ENCODE results near the gene CBX1. TPM values are rescaled to one million over a fixed set of nuclear protein-coding genes. Genes with fewer than 3 reads are reported as not detected.
A peak's percentile ranks its signal among the peaks of the same experiment; 100 is the strongest.

Gene CBX1
- total and polyA plus RNA-seq, 10 of the 15 experiments (the other 5 are each of a cell fraction or from before 2014, with no cell fraction given): 11.8 to 99.2 (median 43.5) TPM

DNA sequence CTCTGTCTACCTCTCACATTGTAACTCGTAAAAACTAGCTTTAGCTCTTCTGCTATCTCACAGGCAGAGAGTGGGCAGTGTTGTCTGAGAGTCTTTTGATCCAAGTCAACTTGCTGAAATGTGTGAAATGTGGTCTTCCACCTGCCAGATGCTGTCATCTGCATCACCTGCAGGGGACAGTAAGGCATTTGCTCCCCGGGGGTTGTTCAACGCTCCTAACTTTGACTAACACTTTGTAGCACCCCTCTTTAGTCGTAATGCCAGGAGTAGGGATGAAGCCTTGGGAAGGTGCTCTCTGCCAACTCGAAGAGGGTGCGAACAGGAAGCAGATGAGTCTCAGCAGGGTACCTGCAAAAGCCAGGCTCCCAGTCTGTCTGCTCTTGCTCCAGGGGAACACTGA, 42.4 kb upstream of the CBX1 start:
- Histone ChIP-seq H3K27ac (ENCODE audit: control insufficient read depth, insufficient read depth) (no peak overlapping the region), H3K9me3 (replicated peaks; ENCODE audit: control insufficient read depth, insufficient read depth, low read length) (no peaks in the 10 kb centered on the region), H3K79me2 (ENCODE audit: control insufficient read depth, insufficient read depth, low read length) (no peaks in the 10 kb centered on the region), H3K4me3 (no peak overlapping the region), H3K9ac (ENCODE audit: control insufficient read depth, insufficient read depth, low read length) (no peak overlapping the region), H2AFZ (ENCODE audit: control insufficient read depth, low read depth, low read length) (no peak overlapping the region), H3K4me1 (ENCODE audit: control insufficient read depth, insufficient read depth, low read length) (peaks cover 24% of the 10 kb centered on the region), H4K20me1 (ENCODE audit: control insufficient read depth, insufficient read depth) (no peaks in the 10 kb centered on the region), H3K27me3 (replicated peaks in 1 of 2; ENCODE audit: control insufficient read depth in 2 of 2, insufficient read depth in 2 of 2, low read length in 1 of 2) (no peaks in the 10 kb centered on the region), H3K36me3 (ENCODE audit: control insufficient read depth in 2 of 2, insufficient read depth in 2 of 2, low read length in 1 of 2) (peaks cover 0 to 4% of the 10 kb centered on the region in 2 experiments; a peak in 2 of 4 replicates), H3K4me2 (ENCODE audit: control insufficient read depth, insufficient read depth) (peak overlapping the region; percentile 28; the same call in 1 of the 2 replicates)
- peak; percentile 16; the same call in 2 of the 3 replicates for ATAC-seq
- POLR2A ChIA-PET: interaction anchor here (0.7 to 1.1 kb wide), 3 partner anchors 21 to 41 kb away, joined by 3 to 5 read pairs (median 4); no protein-coding TSS in a partner anchor
- in situ Hi-C loops (cut with MboI): no loop called here
- no TSS peak for BruUV-seq (replicated peaks)
- RAD21 ChIA-PET (ENCODE audit: unreplicated experiment): interaction anchor here (0.5 to 1.5 kb wide), 10 partner anchors 8 to 1518 kb away, joined by 3 to 4 read pairs (median 4); partner anchors contain the start of genes CBX1 and HOXB5
- 82% methylated on average over 6 of the region's 6 CpGs for WGBS (ENCODE audit: insufficient coverage, insufficient replicate concordance, low lambda C conversion rate, missing lambda C conversion rate)
- SMC1A ChIA-PET (ENCODE audit: uncharacterized antibody, unreplicated experiment): interaction anchor here (1.0 to 1.5 kb wide), 12 partner anchors 11 to 207 kb away, joined by 3 to 8 read pairs (median 4); no protein-coding TSS in a partner anchor
- CTCF ChIA-PET: interaction anchor here (0.7 to 6.0 kb wide), 10 partner anchors 13 to 449 kb away, joined by 3 to 32 read pairs (median 5); no protein-coding TSS in a partner anchor
- DNase-seq (ENCODE audit: low read depth, low spot score): no peak
- intact Hi-C loops (cut with micrococcal nuclease; ENCODE audit: unreplicated experiment): no loop called here
- FAIRE-seq: no peak
- TF ChIP-seq, protein P1, sequence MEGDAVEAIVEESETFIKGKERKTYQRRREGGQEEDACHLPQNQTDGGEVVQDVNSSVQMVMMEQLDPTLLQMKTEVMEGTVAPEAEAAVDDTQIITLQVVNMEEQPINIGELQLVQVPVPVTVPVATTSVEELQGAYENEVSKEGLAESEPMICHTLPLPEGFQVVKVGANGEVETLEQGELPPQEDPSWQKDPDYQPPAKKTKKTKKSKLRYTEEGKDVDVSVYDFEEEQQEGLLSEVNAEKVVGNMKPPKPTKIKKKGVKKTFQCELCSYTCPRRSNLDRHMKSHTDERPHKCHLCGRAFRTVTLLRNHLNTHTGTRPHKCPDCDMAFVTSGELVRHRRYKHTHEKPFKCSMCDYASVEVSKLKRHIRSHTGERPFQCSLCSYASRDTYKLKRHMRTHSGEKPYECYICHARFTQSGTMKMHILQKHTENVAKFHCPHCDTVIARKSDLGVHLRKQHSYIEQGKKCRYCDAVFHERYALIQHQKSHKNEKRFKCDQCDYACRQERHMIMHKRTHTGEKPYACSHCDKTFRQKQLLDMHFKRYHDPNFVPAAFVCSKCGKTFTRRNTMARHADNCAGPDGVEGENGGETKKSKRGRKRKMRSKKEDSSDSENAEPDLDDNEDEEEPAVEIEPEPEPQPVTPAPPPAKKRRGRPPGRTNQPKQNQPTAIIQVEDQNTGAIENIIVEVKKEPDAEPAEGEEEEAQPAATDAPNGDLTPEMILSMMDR (IDR thresholded peaks at IDR 0.05 in 2 of 3, conservative IDR thresholded peaks at IDR 0.05 in 1 of 3; ENCODE audit: control insufficient read depth in 2 of 3, extremely low read depth in 1 of 3, insufficient read depth in 1 of 3, low read depth in 3 of 3, low read length in 3 of 3): peak in 1 of 3 experiments; percentile 36; a peak in 2 of 6 replicates
- TF ChIP-seq, protein P2, sequence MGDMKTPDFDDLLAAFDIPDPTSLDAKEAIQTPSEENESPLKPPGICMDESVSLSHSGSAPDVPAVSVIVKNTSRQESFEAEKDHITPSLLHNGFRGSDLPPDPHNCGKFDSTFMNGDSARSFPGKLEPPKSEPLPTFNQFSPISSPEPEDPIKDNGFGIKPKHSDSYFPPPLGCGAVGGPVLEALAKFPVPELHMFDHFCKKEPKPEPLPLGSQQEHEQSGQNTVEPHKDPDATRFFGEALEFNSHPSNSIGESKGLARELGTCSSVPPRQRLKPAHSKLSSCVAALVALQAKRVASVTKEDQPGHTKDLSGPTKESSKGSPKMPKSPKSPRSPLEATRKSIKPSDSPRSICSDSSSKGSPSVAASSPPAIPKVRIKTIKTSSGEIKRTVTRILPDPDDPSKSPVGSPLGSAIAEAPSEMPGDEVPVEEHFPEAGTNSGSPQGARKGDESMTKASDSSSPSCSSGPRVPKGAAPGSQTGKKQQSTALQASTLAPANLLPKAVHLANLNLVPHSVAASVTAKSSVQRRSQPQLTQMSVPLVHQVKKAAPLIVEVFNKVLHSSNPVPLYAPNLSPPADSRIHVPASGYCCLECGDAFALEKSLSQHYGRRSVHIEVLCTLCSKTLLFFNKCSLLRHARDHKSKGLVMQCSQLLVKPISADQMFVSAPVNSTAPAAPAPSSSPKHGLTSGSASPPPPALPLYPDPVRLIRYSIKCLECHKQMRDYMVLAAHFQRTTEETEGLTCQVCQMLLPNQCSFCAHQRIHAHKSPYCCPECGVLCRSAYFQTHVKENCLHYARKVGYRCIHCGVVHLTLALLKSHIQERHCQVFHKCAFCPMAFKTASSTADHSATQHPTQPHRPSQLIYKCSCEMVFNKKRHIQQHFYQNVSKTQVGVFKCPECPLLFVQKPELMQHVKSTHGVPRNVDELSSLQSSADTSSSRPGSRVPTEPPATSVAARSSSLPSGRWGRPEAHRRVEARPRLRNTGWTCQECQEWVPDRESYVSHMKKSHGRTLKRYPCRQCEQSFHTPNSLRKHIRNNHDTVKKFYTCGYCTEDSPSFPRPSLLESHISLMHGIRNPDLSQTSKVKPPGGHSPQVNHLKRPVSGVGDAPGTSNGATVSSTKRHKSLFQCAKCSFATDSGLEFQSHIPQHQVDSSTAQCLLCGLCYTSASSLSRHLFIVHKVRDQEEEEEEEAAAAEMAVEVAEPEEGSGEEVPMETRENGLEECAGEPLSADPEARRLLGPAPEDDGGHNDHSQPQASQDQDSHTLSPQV (IDR thresholded peaks at IDR 0.05): no peak
- TF ChIP-seq BACH1 (IDR thresholded peaks at IDR 0.05; ENCODE audit: borderline replicate concordance) (peak; percentile 48; the same call in 1 of the 2 replicates), NKRF (conservative IDR thresholded peaks at IDR 0.05) (no peak), RUNX3 (IDR thresholded peaks at IDR 0.05; ENCODE audit: low read length) (peak; percentile 58), ATF7 (IDR thresholded peaks at IDR 0.05; ENCODE audit: low read depth) (0 out of 2 replicates have a peak, but pooled peaks have one; percentile 18), FOXM1 (IDR thresholded peaks at IDR 0.05; ENCODE audit: low read depth, low read length) (no peak), NFYA (IDR thresholded peaks at IDR 0.05; ENCODE audit: borderline replicate concordance, low read depth, low read length) (no peak), HCFC1 (IDR thresholded peaks at IDR 0.05; ENCODE audit: low read length) (no peak), BHLHE40 (IDR thresholded peaks at IDR 0.05; ENCODE audit: borderline replicate concordance in 1 of 2, low read depth in 2 of 2, low read length in 1 of 2) (peak in 1 of 2 experiments; percentile 25; a peak in 1 of 4 replicates), RAD21 (IDR thresholded peaks at IDR 0.05; ENCODE audit: insufficient read depth, low read depth, low read length) (0 out of 2 replicates have a peak, but pooled peaks have one; percentile 39)
- TF ChIP-seq, protein P3, sequence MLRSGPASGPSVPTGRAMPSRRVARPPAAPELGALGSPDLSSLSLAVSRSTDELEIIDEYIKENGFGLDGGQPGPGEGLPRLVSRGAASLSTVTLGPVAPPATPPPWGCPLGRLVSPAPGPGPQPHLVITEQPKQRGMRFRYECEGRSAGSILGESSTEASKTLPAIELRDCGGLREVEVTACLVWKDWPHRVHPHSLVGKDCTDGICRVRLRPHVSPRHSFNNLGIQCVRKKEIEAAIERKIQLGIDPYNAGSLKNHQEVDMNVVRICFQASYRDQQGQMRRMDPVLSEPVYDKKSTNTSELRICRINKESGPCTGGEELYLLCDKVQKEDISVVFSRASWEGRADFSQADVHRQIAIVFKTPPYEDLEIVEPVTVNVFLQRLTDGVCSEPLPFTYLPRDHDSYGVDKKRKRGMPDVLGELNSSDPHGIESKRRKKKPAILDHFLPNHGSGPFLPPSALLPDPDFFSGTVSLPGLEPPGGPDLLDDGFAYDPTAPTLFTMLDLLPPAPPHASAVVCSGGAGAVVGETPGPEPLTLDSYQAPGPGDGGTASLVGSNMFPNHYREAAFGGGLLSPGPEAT (IDR thresholded peaks at IDR 0.05; ENCODE audit: low read depth): no peak
